ENCODE results near the gene VSIR.

- TF ChIP-seq POLR2AphosphoS5 (IDR thresholded peaks at IDR 0.05), result no peak
- TF ChIP-seq EP300 (IDR thresholded peaks at IDR 0.05), result no peak
- TF ChIP-seq CTCF (IDR thresholded peaks at IDR 0.05), result no peak
Observed at GRCh38 chr10:71757399-71757922, 15.9 kb downstream of the VSIR start.
